Epithelial cell of prostate (primary cell): Measurements from ENCODE around the gene CRIM1.

Experiments
- DNase-seq: peaks from one replicate; pipeline ENCODE4 v3.0.0-alpha.2; 2011; ENCODE audit warnings: low read depth, low spot score
- H3K27ac ChIP-seq: fragments of 450-650 bp; 2 replicates; pipeline ENCODE4 v1.5.1; 2017; ENCODE audit warnings: mild to moderate bottlenecking

CRIM1 gene

GRCh38 chr2:36371070-36371874, 15.7 kb downstream of the CRIM1 start:
- peak overlapping the region; percentile 90 for H3K27ac ChIP-seq

DNA sequence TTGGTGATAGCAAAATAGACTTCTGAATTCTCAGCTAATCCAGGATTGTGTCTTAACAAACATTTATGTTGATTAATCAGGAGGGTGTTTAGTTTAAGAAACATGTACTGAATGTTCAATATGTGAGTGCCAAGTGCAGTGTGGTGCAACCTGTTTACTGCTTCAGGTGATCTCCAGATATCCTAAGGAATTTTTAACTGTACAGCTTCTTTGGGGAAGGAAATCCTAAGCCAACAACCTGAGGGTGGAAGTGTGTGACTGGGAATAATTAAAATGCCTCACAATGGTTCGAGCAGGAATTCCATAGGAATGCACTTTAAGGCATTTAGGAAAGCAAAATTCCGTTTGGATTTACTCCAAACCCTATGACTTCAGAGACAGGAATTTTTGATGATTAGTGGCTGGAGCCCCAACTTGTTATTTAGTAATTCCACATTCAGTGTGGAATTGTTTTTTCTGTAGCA, 16.4 kb downstream of the CRIM1 start:
- H3K27ac ChIP-seq: peak overlapping the region; percentile 90
- no peak for DNase-seq

More at GRCh38 chr2:36371070-36371874, 15.7 kb downstream of the CRIM1 start:
- DNase-seq: no peak

DNA sequence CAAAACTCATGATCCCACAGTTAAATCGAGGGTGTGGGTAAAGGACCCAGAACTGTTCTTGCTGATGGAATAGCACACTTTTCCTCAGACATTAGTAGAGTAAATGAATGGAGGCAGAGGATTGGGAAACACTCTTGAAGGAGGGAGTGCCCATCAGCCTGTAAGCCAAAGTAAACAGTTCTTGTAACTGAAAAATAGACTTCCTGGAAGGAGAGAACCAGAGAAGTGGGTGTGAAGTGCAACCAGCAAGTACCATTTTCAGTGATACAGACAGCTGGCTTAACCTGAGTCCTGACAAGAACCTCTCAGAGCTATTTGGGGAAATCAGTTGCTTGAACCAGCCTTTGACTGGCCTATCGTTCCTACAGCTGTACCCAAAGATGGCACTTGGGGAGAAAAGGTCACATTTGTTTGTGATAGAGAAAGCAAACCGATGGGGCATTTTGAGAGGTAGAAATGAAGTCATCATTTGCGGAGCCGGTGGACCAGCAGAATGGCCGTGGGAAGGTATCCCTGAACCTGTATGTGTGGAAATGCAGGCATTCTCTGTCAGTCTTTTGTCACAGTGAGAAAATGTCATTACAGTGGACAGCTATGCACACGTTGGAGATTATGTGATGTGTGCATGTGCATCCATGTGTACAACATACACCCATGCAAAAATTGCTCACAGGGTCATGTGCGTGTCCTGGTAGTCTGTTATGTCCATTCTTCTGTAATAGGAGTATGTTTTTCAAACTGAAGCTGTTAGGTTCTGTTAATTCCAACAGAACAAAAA, 17.8 kb downstream of the CRIM1 start:
- peak overlapping the region; percentile 90 for H3K27ac ChIP-seq
- no peak for DNase-seq

- H3K27ac ChIP-seq: peak overlapping the region; percentile 90
- DNase-seq: no peak
Measured at GRCh38 chr2:36374585-36374984, 19.0 kb downstream of the CRIM1 start.

- DNase-seq: no peak
- peak overlapping the region; percentile 70 for H3K27ac ChIP-seq
Measured at GRCh38 chr2:36376319-36376765, 20.8 kb downstream of the CRIM1 start.

- DNase-seq: peak; percentile 68
- peak overlapping the region; percentile 70 for H3K27ac ChIP-seq
Measured at GRCh38 chr2:36376992-36377738, 21.6 kb downstream of the CRIM1 start.

GRCh38 chr2:36379710-36380448, 24.3 kb downstream of the CRIM1 start:
- no peak for DNase-seq
- no peak overlapping the region for H3K27ac ChIP-seq

- no peak overlapping the region for H3K27ac ChIP-seq
- no peak for DNase-seq
Measured at GRCh38 chr2:36380624-36381481, 25.3 kb downstream of the CRIM1 start.

DNA sequence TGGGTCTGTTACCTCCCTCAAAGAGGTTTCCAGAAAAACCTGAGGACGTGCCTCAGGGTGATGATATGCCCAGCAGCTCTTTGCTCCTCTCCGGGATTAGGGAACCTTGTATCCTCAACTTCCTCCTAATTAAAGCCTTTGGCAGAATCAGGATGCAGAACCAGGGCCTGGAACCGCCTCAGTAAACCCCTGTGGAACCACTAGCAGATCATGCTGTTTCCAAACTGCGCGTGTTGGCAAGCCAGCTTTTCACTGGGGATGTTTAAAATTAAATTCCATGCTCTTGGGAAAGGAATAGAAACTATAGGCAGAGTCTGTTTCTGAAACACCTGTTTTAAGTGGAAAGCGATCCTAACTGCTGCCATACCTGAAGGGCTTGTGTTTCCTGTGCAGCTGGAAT, 26.4 kb downstream of the CRIM1 start:
- no peak for DNase-seq
- no peak overlapping the region for H3K27ac ChIP-seq

DNA sequence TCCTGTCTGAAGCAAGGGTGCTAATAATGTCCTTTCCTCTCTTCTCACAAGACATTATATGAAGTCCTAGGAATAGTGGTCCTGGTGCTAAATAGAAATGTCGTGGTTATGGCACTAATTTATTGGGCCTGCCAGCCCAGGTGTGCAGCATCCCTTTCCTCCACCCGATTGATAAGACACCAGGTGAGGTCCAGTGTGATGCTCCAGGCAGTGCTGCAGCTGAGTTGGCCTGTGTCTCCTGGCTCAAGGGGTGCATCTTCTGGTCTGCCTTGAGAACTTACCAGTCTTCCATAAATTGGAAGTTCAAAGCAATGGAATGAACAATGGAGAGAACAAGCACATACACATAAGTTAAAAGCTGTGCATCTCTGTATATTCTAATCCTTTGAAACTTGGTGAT, 26.9 kb downstream of the CRIM1 start:
- H3K27ac ChIP-seq: no peak overlapping the region
- DNase-seq: no peak

- no peak overlapping the region for H3K27ac ChIP-seq
Measured at GRCh38 chr2:36383726-36384125, 28.1 kb downstream of the CRIM1 start.

DNA sequence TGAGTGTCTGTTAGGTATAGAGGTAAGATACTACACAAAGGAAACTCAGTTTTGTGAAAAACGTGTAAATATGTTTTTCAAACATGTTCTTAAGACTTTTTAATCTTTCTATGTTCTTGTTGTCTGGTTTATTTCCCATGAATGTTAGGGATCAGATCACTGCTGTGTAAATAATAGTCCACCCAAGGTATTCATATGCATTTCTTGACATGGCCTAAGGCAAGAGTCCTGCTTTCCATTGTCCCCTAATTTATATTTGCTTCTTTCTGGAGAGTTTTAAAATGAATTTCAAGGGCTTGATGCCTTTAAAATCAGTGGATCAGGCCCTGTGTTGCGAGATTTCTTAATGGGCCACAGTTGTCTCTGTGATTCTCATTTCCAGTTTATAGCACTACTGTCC, 28.9 kb downstream of the CRIM1 start:
- H3K27ac ChIP-seq: no peak overlapping the region
- DNase-seq: no peak

More at GRCh38 chr2:36383726-36384125, 28.1 kb downstream of the CRIM1 start:
- DNase-seq: no peak

- H3K27ac ChIP-seq: no peak overlapping the region
- DNase-seq: no peak
Measured at GRCh38 chr2:36385603-36386002, 30.0 kb downstream of the CRIM1 start.

GRCh38 chr2:36387258-36387916, 31.8 kb downstream of the CRIM1 start:
- H3K27ac ChIP-seq: no peak overlapping the region
- DNase-seq: no peak

- peak overlapping the region; percentile 10 for H3K27ac ChIP-seq
- no peak for DNase-seq
Measured at GRCh38 chr2:36388472-36388871, 32.9 kb downstream of the CRIM1 start.

DNA sequence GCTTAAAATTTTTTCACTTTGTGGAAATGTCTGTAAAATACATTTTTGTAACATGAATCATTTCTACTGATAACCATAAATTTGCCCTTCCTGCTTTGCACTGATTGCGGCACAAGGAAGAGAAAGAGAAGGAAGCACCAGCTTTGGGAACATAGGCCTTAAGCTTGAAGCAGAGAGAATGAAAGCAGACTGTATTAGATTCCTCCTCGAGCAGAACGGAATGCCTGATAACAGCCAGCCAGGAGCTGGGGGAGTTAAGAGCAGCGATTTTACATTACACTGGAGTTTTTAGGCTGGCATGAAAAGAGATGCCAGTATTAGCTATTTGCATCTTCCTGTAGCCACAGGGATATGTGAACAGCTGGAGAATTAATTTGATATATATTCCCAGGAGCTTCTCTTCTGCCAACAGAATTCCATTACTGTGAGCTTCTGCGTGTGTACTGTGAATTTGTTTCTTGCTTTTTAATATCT, 33.5 kb downstream of the CRIM1 start:
- DNase-seq: no peak
- peak overlapping the region; percentile 10 for H3K27ac ChIP-seq

- H3K27ac ChIP-seq: no peak overlapping the region
- DNase-seq: no peak
Measured at GRCh38 chr2:36389577-36389976, 34.0 kb downstream of the CRIM1 start.

DNA sequence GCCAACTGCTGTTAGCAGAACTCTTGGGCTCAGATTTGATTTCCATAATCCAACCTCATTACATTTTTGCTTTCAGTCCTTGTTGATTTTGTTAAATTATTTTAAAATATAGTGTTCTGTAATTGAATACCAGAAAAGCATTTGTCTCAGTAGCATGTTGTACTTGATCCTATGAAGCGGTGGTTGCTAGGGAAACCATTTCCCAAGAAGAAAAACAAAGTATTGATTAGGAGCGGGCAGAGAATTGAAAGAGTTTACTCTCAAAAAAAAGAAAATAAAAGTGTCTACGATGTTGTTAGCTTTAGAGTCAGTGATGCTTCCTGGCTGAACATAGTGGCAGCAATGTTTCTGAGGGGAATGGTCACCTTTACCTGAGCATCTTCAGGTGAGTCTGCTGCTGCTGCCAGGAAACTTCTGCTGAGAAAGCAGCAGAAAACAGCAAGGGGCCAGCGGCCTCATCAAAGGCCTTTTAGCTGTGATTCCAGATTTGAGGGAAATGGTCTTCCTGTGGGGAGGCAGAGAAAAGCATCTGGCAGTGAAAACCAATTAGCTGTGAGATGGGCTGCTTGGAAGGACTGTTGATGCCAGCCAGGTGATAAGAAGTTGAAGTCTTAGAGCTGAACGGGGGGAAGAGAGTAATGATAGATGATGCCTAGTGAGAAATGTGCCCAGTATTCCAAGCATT, 37.1 kb downstream of the CRIM1 start:
- no peak overlapping the region for H3K27ac ChIP-seq
- no peak for DNase-seq
